ENCODE measurements around the gene AP1M1. TPM values are rescaled to one million over a fixed set of nuclear protein-coding genes. Genes with fewer than 3 reads are reported as not detected.
"Not testable (repeated sequence)": the region's sequence is repeated elsewhere in the genome, so short reads cannot be mapped to it uniquely, and the experiment has no call there.

AP1M1 gene
- total RNA-seq, 2 experiments from 2014 or later: 99.0 to 108 TPM

DNA sequence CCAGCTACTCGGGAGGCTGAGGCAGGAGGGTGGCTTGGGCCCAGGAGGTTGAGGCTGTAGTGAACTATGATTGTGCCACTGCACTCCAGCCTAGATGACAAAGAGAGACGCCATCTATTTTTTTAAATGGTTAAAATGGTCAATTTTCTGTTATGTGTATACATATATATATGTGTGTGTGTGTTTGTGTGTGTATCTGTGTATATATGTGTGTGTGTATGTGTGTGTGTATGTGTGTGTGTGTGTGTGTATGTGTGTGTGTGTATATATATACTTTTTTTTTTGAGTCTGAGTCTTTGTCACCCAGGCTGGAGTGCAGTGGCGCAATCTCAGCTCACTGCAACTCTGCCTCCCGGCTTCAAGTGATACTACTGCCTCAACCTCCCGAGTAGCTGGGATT lies 84.0 kb downstream of the AP1M1 start:
- ChIA-PET CTCF (interaction anchor here (1.0 to 2.5 kb wide), 3 partner anchors 10 to 101 kb away, joined by 3 to 14 read pairs (median 4); no protein-coding TSS in a partner anchor), POLR2A (interaction anchor here (1.2 to 1.3 kb wide), 2 partner anchors 12 to 47 kb away, joined by 4 to 8 read pairs; no protein-coding TSS in a partner anchor)
- Mint-ChIP-seq H3K9me3 (no peaks in the 10 kb centered on the region), H3K27ac (no peak overlapping the region), H3K27me3 (peaks cover 7% of the 10 kb centered on the region), H3K4me1 (ENCODE audit: low read depth) (peaks cover 35% of the 10 kb centered on the region), H3K36me3 (ENCODE audit: low read depth) (no peaks in the 10 kb centered on the region), H3K4me3 (no peak overlapping the region)
- intact Hi-C loops (cut with micrococcal nuclease): no loop called here
- TF ChIP-seq, protein P1, sequence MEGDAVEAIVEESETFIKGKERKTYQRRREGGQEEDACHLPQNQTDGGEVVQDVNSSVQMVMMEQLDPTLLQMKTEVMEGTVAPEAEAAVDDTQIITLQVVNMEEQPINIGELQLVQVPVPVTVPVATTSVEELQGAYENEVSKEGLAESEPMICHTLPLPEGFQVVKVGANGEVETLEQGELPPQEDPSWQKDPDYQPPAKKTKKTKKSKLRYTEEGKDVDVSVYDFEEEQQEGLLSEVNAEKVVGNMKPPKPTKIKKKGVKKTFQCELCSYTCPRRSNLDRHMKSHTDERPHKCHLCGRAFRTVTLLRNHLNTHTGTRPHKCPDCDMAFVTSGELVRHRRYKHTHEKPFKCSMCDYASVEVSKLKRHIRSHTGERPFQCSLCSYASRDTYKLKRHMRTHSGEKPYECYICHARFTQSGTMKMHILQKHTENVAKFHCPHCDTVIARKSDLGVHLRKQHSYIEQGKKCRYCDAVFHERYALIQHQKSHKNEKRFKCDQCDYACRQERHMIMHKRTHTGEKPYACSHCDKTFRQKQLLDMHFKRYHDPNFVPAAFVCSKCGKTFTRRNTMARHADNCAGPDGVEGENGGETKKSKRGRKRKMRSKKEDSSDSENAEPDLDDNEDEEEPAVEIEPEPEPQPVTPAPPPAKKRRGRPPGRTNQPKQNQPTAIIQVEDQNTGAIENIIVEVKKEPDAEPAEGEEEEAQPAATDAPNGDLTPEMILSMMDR (IDR thresholded peaks at IDR 0.05): no peak
- no peak for DNase-seq
- no peak for ATAC-seq

DNA sequence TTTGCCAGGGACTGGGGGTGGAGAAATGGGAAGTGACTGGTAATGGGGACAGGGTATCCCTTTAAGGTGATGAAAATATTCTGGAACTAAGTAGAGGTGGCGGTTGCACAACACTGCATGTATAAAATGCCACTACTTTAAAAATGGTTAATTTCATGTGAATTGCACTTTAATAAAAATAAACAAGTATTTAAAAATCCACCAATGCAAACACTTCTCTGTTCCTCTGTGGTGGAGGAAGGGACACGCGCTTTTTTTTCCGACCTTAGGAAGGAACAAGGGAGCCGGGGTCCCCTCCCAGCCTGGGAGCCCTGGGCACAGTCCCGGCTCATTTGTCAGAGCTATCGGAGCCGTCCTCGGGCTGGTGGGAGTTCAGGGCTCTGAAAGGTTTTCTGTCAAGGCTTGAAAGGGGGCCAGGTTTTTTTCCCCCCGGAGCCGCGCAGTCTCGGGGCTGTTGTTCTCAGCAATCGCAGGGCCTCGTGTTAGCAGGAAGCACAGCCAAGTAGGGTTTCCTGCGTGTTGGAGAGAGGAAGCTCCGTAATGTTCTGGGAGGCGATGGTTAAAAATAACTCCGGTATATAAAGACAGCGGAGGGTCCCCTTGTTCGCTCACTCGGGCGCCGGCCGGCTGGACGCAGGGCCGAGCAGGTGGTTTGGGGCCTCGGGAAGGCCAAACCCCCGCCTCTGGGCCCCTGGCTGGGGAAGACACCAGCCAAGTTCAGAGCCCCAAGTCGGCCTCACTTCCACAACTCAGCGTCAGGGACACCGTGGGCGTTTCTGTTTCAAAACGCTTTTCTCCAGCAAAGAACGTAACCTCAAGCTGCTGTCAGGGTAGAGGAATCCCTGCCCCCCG lies 85.7 kb downstream of the AP1M1 start:
- no peaks in the 10 kb centered on the region for H3K9me3 Mint-ChIP-seq
- ChIA-PET CTCF (interaction anchor here (1.2 to 2.1 kb wide), 7 partner anchors 35 to 135 kb away, joined by 3 to 9 read pairs (median 4); no protein-coding TSS in a partner anchor), POLR2A (interaction anchor here (0.8 to 2.1 kb wide), 6 partner anchors 14 to 89 kb away, joined by 3 to 7 read pairs (median 4); no protein-coding TSS in a partner anchor)
- no peaks in the 10 kb centered on the region for H3K36me3 Mint-ChIP-seq (ENCODE audit: low read depth)
- H3K4me3 Mint-ChIP-seq: peak overlapping the region; percentile 52
- peaks cover 37% of the 10 kb centered on the region for H3K4me1 Mint-ChIP-seq (ENCODE audit: low read depth)
- peak overlapping the region; percentile 72 for H3K27ac Mint-ChIP-seq
- ATAC-seq (peak; percentile 91), DNase-seq (peak; percentile 96)
- H3K27me3 Mint-ChIP-seq: peaks cover 12% of the 10 kb centered on the region
- TF ChIP-seq, protein P1 (IDR thresholded peaks at IDR 0.05): no peak
- intact Hi-C loops (cut with micrococcal nuclease): no loop called here

DNA sequence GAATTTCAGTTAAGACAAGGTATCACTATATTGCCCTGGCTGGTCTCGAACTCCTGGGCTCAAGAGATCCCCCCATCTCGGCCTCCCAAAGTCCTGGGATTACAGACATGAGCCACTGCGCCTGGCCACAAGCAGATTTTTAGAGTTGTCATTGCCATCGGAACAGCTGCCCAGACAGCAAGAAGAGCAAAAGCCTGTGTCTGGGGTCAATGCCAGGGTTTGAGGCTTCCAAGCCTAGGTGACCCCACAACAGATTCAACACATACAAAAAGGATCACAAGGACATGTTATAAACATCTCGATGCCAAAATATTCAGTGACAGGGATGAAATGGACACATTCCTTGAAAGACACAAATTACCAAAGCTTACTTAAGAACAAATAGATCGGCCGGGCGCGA lies 86.8 kb downstream of the AP1M1 start:
- no peak overlapping the region for H3K27ac Mint-ChIP-seq
- DNase-seq (no peak), ATAC-seq (no peak)
- H3K27me3 Mint-ChIP-seq: peaks cover 12% of the 10 kb centered on the region
- peaks cover 34% of the 10 kb centered on the region for H3K4me1 Mint-ChIP-seq (ENCODE audit: low read depth)
- no peak overlapping the region for H3K4me3 Mint-ChIP-seq
- TF ChIP-seq, protein P1 (IDR thresholded peaks at IDR 0.05): no peak
- intact Hi-C loops (cut with micrococcal nuclease): no loop called here
- no peaks in the 10 kb centered on the region for H3K36me3 Mint-ChIP-seq (ENCODE audit: low read depth)
- peaks cover 2% of the 10 kb centered on the region for H3K9me3 Mint-ChIP-seq
- POLR2A ChIA-PET: interaction anchor here (0.8 to 2.1 kb wide), 5 partner anchors 15 to 88 kb away, joined by 3 to 7 read pairs (median 4); no protein-coding TSS in a partner anchor
- CTCF ChIA-PET: interaction anchor here (1.2 to 2.1 kb wide), 5 partner anchors 36 to 134 kb away, joined by 3 to 9 read pairs (median 3); no protein-coding TSS in a partner anchor

DNA sequence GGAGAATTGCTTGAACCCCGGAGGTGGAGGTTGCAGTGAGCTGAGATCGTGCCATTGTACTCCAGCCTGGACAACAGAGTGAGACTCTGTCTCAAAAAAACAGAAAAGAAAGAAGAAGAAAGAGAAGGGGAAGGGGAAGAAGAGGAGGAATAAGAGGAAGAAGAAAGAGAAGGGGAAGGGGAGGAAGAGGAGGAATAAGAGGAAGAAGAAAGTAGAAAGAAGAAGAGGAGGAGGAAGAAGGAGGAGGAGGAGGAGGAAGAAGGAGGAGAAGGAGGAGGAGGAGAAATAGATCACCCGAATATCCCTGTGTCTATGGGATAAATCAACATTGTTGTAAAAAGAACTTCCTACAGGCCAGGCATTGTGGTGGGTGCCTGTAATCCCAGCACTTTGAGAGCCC lies 87.4 kb downstream of the AP1M1 start:
- ATAC-seq; H3K4me3 Mint-ChIP-seq; H3K9me3 Mint-ChIP-seq; H3K27ac Mint-ChIP-seq; intact Hi-C loops (cut with micrococcal nuclease); H3K36me3 Mint-ChIP-seq (ENCODE audit: low read depth); DNase-seq: not testable (repeated sequence)
- Mint-ChIP-seq H3K27me3 (peaks cover 12% of the 10 kb centered on the region), H3K4me1 (ENCODE audit: low read depth) (peaks cover 30% of the 10 kb centered on the region)
- POLR2A ChIA-PET: interaction anchor here (2.1 kb wide), 1 partner anchor 16 kb away, joined by 7 read pairs; no protein-coding TSS in a partner anchor
- CTCF ChIA-PET: interaction anchor here (2.1 kb wide), 1 partner anchor 44 kb away, joined by 6 read pairs; no protein-coding TSS in a partner anchor

DNA sequence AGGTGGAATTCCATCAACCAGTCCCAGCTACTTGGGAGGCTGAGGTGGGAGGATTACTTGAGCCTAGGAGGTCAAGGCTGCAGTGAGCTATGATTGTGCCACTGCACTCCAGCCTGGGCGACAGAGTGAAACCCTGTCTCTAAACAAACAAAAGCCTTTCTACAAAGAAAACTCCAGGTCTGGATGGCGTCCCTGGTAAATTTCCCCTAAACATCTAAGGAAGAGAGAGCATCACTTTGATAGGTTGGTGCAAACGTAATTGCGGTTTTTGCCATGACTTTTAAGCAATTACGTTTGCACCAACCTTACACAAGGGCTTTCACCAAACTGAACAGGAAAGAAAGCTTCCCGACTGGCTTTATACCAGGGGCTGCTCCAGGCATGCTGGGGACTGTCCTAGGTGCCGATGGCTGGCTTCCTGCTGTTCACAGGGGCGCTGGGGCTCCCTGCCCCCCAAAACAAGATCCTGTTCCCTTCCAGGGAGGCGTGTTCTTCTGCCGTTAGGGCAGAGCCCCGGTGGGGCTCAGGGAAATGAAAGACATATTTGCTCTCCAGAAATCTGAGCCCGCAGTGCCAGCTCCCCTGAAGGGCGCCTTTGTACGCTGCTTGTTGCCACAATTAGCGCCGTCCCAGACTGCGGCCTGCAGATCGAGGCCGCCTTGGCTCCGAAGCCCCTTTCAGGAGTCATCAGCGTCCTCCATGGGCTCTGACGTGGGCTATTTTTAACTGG lies 88.2 kb downstream of the AP1M1 start:
- H3K27ac Mint-ChIP-seq: no peak overlapping the region
- DNase-seq: no peak
- intact Hi-C loops (cut with micrococcal nuclease): no loop called here
- peaks cover 2% of the 10 kb centered on the region for H3K9me3 Mint-ChIP-seq
- no peak overlapping the region for H3K4me3 Mint-ChIP-seq
- peaks cover 12% of the 10 kb centered on the region for H3K27me3 Mint-ChIP-seq
- TF ChIP-seq, protein P1 (IDR thresholded peaks at IDR 0.05): no peak
- CTCF ChIA-PET: no interaction called here
- POLR2A ChIA-PET: interaction anchor here (2.1 kb wide), 1 partner anchor 17 kb away, joined by 7 read pairs; no protein-coding TSS in a partner anchor
- no peak for ATAC-seq
- H3K36me3 Mint-ChIP-seq (ENCODE audit: low read depth): no peaks in the 10 kb centered on the region
- H3K4me1 Mint-ChIP-seq (ENCODE audit: low read depth): peaks cover 30% of the 10 kb centered on the region
